HEK293T (cell line): ENCODE measurements around the gene EFEMP1.

Source experiments
- CTCF ChIA-PET: fragments of 350-600 bp; formaldehyde crosslinking; extraction: SDS; loops from one replicate; lab custom pipeline; 2021; ENCODE audit warnings: antibody characterized with exemption, inconsistent platforms; lab: Yijun Ruan, JAX
- POLR2A ChIA-PET: fragments of 350-600 bp; formaldehyde crosslinking; extraction: SDS; loops from one replicate; lab custom pipeline; 2020; ENCODE audit warnings: antibody characterized with exemption, inconsistent platforms; lab: Yijun Ruan, JAX
- DNase-seq: peaks from one replicate; pipeline ENCODE4 v3.0.0; 2012; ENCODE audit warnings: mixed read lengths; ENCODE audit errors: extremely low spot score
- ARNT ChIP-seq: fragments of 450-650 bp; IDR thresholded peaks from 2 replicates; pipeline ENCODE4 v1.6.1; 2017; ENCODE audit warnings: mild to moderate bottlenecking
- BHLHE40 ChIP-seq: fragments of 450-650 bp; IDR thresholded peaks from 2 replicates; pipeline ENCODE4 v1.6.1; 2016; ENCODE audit warnings: mild to moderate bottlenecking, moderate library complexity, borderline replicate concordance
- CTBP1 ChIP-seq: fragments of 450-650 bp; IDR thresholded peaks from 2 replicates; pipeline ENCODE4 v1.6.1; 2016; ENCODE audit warnings: borderline replicate concordance
- ELF4 ChIP-seq: fragments of 450-650 bp; IDR thresholded peaks from 2 replicates; pipeline ENCODE4 v1.6.1; 2017; ENCODE audit warnings: antibody characterized with exemption
- FOXA1 ChIP-seq: fragments of 450-650 bp; IDR thresholded peaks from 2 replicates; pipeline ENCODE4 v1.6.1; 2016; ENCODE audit warnings: mild to moderate bottlenecking
- FOXK2 ChIP-seq: fragments of 450-650 bp; IDR thresholded peaks from 2 replicates; pipeline ENCODE4 v1.6.1; 2016; ENCODE audit warnings: mild to moderate bottlenecking
- FOXM1 ChIP-seq: fragments of 450-650 bp; IDR thresholded peaks from 2 replicates; pipeline ENCODE4 v1.6.1; 2017; ENCODE audit warnings: mild to moderate bottlenecking, borderline replicate concordance
- HDGF ChIP-seq: fragments of 450-650 bp; IDR thresholded peaks from 2 replicates; pipeline ENCODE4 v1.6.1; 2017; ENCODE audit warnings: antibody characterized with exemption, borderline replicate concordance
- L3MBTL2 ChIP-seq: fragments of 450-650 bp; conservative IDR thresholded peaks from 2 replicates; pipeline ENCODE4 v1.6.1; 2016; ENCODE audit warnings: mild to moderate bottlenecking
- LEF1 ChIP-seq: fragments of 450-650 bp; IDR thresholded peaks from 2 replicates; pipeline ENCODE4 v1.6.1; 2017; ENCODE audit warnings: mild to moderate bottlenecking, borderline replicate concordance
- NFRKB ChIP-seq: fragments of 450-650 bp; IDR thresholded peaks from 2 replicates; pipeline ENCODE4 v1.6.1; 2016; ENCODE audit warnings: mild to moderate bottlenecking, moderate library complexity
- SP1 ChIP-seq: fragments of 450-650 bp; IDR thresholded peaks from 2 replicates; pipeline ENCODE4 v1.6.1; 2017
- SUZ12 ChIP-seq: fragments of 450-650 bp; IDR thresholded peaks from 2 replicates; pipeline ENCODE4 v1.6.1; 2016; ENCODE audit warnings: mild to moderate bottlenecking
- TARDBP ChIP-seq: fragments of 450-650 bp; IDR thresholded peaks from 2 replicates; pipeline ENCODE4 v1.6.1; 2016
- ZNF384 ChIP-seq: fragments of 450-650 bp; IDR thresholded peaks from 2 replicates; pipeline ENCODE4 v1.6.1; 2016
- TF ChIP-seq, protein P1 (sequence below): fragments of 450-650 bp; IDR thresholded peaks from 2 replicates; pipeline ENCODE4 v1.6.1; 2016

EFEMP1 gene

GRCh38 chr2:55864351-55865084 lies 59.1 kb downstream of the EFEMP1 start:
- ChIA-PET POLR2A (no interaction called here), CTCF (no interaction called here)
- DNase-seq: no peak
- no peak for TF ChIP-seq NFRKB
- no peak for TF ChIP-seq HDGF
- no peak for TF ChIP-seq FOXA1

DNA sequence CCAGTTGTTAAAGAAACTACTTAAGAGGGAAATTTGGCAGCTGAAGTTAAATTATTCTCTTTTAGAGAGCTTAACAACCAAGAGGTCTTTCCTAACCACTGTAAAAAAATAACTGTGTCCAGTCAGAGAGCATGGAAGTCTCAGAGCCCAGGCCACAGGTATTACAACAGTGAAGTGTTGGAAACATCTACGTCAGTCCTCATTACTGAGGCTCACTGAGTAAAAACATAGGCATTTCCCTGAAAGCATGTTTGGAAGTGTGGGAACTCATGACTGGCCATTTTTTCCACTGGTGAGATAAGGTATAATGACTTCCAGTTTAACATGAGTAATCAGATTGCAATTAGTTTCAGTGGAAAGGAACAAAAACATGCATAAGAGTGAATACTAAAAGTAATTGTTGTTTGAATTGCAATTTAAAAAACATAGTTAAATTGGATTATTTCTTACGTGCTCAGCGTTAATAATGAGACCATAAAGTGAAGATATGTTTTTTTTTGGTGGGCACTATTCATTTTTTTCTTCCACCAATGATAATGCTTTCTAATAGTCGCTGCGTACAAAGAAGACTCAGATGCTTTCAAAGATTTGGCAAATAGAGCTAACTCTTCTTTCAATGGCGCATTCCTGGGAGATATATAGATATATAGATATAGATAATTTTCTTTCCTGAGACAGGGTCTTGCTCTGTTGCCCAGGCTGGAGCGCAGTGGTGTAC lies 60.8 kb downstream of the EFEMP1 start:
- no peak for DNase-seq
- POLR2A ChIA-PET: interaction anchor here (0.6 kb wide), 1 partner anchor 11 kb away, joined by 3 read pairs; no protein-coding TSS in a partner anchor
- TF ChIP-seq FOXM1 (no peak), HDGF (no peak), SP1 (no peak), ELF4 (no peak), LEF1 (no peak)
- CTCF ChIA-PET: no interaction called here

DNA sequence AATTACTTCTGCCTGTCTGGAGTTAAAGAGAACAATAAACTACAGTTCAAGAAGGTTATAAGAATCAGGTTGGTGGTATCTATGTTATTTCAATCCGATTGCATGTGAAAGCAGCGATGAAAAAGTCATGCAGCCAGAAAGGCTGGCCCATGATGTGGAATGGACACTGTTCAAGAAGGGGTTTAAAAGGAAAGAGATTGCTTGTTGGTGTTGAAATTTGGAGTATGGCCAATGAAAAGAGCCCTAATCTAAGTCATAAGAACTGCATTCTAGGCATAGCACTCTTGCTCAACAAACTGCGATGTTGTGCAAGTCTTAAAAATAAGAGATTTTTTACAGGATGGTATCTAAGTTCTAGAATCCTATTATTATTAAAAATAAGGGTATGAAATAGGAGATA lies 61.3 kb downstream of the EFEMP1 start:
- TF ChIP-seq LEF1 (no peak), SUZ12 (no peak), FOXM1 (no peak), SP1 (no peak)
- no peak for DNase-seq
- ChIA-PET CTCF (no interaction called here), POLR2A (no interaction called here)

DNA sequence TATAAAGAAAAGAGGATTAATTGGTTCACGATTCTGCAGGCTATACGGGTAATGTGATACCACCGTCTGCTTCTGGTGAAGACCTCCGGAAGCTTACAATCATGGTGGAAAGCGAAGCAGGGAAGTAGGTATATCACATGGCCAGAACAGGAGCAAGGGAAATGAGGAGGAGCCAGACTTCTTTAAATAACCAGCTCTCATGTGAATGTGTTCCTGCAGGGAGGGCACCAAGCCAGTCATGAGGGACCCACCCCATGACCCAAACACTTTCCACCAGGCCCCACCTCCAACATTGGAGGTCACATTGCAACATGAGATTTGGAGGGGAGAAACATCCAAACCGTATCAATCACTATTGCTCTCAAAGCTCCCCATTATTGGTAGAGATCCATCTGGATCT lies 61.8 kb downstream of the EFEMP1 start:
- ChIA-PET POLR2A (no interaction called here), CTCF (interaction anchor here (0.5 to 0.8 kb wide), 2 partner anchors 13 to 58 kb away, joined by 3 read pairs; no protein-coding TSS in a partner anchor)
- TF ChIP-seq FOXK2: no peak
- no peak for TF ChIP-seq ZNF384
- no peak for TF ChIP-seq HDGF
- TF ChIP-seq CTBP1: no peak
- DNase-seq: no peak

DNA sequence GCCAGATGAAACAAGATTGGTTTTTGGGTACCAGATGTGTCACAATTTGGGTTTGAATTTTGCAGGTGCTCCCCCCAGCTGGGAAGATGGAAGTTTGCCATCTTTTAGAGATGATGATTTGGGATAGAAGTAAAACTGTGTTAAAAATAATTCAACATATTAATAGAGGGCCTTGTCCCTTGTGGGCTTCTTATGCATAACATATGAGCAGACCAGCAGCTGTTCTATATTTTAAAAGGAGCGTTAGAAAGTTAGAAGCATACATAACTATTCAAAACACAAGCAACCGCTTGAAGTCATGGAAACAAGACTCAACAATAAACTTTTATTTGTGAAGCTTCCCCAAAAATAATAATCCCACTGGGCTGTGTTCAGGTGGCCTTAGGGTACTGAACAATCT lies 62.8 kb downstream of the EFEMP1 start:
- ChIA-PET POLR2A (no interaction called here), CTCF (no interaction called here)
- no peak for TF ChIP-seq ELF4
- TF ChIP-seq FOXM1: no peak
- DNase-seq: no peak

- no peak for DNase-seq
- ChIA-PET CTCF (no interaction called here), POLR2A (no interaction called here)
- TF ChIP-seq ZNF384 (no peak), HDGF (no peak), ARNT (no peak), LEF1 (no peak), FOXM1 (no peak), NFRKB (no peak)
- TF ChIP-seq, protein P1, sequence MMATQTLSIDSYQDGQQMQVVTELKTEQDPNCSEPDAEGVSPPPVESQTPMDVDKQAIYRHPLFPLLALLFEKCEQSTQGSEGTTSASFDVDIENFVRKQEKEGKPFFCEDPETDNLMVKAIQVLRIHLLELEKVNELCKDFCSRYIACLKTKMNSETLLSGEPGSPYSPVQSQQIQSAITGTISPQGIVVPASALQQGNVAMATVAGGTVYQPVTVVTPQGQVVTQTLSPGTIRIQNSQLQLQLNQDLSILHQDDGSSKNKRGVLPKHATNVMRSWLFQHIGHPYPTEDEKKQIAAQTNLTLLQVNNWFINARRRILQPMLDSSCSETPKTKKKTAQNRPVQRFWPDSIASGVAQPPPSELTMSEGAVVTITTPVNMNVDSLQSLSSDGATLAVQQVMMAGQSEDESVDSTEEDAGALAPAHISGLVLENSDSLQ: no peak
These were observed 63.7 kb downstream of the EFEMP1 start for GRCh38 chr2:55859875-55860274.

- DNase-seq: no peak
- no peak for TF ChIP-seq NFRKB
- TF ChIP-seq SP1: no peak
- TF ChIP-seq, protein P1: no peak
- TF ChIP-seq HDGF: no peak
- TF ChIP-seq SUZ12: no peak
- TF ChIP-seq BHLHE40: no peak
- no peak for TF ChIP-seq TARDBP
- TF ChIP-seq ARNT: no peak
- TF ChIP-seq LEF1: no peak
- TF ChIP-seq ELF4: no peak
- TF ChIP-seq L3MBTL2: no peak
- TF ChIP-seq FOXM1: no peak
- no peak for TF ChIP-seq FOXK2
- ChIA-PET CTCF (no interaction called here), POLR2A (no interaction called here)
These were observed 65.8 kb downstream of the EFEMP1 start for GRCh38 chr2:55857766-55858165.

DNA sequence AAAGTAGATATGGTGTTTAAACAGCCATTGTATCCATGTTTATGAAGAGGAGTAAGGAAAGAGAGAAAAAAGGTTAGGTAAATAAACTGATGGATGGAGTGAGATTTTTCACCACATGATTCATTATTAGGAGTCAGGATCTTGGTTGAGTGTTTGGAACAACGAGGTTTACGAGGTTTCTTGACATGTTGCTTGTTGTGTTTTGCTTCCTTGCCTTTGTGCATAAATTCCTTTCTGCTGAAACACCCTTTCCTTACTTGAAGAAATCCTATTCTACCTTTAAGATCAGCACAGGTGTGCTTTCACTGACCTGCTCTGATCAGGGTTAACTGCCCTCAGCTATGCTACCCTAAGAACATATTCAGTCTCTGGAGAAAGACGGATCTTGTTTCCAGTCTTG lies 66.6 kb downstream of the EFEMP1 start:
- CTCF ChIA-PET: no interaction called here
- DNase-seq: no peak
- TF ChIP-seq FOXK2 (no peak), CTBP1 (no peak)
- POLR2A ChIA-PET: no interaction called here
